Coronary artery (tissue), 2 donors: ENCODE measurements around the gene MED12L.

Source experiments
- DNase-seq: peaks from one replicate; pipeline ENCODE4 v3.0.0-alpha.2; 2017; ENCODE audit warnings: low spot score
- H3K27ac ChIP-seq, 2 donors: fragments of 200-600 bp; sonication (generic); one replicate each; pipeline ENCODE4 v1.5.1; 2016 to 2019
- H3K4me3 ChIP-seq: fragments of 200-600 bp; sonication (generic); 2 replicates; pipeline ENCODE4 v1.5.1; 2016; ENCODE audit warnings: mild to moderate bottlenecking, moderate library complexity
- TF ChIP-seq, protein P1 (sequence below): fragments of 200-600 bp; sonication (generic); IDR thresholded peaks from one replicate; pipeline ENCODE4 v1.5.1; 2019; ENCODE audit warnings: antibody characterized with exemption

MED12L gene

DNA sequence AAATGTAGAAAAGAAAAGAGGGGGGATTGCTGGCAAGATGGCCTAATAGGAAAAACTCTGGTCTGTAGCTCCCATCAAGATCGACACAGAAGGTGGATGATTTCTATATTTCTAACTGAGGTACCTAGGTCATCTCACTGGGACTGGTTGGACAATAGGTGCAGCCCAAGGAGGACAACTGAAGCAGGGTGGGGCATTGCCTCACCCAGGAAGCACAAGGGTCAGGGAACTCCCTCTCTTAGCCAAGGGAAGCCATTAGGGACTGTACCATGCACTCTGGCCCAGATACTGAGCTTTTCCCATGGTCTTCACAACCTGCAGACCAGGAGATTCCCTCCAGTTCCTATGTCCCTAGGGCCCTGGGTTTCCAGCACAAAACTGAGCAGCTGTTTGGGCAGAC, 398.0 kb downstream of the MED12L start:
- Histone ChIP-seq H3K27ac (no peak overlapping the region), H3K4me3 (no peak overlapping the region)
- TF ChIP-seq, protein P1, sequence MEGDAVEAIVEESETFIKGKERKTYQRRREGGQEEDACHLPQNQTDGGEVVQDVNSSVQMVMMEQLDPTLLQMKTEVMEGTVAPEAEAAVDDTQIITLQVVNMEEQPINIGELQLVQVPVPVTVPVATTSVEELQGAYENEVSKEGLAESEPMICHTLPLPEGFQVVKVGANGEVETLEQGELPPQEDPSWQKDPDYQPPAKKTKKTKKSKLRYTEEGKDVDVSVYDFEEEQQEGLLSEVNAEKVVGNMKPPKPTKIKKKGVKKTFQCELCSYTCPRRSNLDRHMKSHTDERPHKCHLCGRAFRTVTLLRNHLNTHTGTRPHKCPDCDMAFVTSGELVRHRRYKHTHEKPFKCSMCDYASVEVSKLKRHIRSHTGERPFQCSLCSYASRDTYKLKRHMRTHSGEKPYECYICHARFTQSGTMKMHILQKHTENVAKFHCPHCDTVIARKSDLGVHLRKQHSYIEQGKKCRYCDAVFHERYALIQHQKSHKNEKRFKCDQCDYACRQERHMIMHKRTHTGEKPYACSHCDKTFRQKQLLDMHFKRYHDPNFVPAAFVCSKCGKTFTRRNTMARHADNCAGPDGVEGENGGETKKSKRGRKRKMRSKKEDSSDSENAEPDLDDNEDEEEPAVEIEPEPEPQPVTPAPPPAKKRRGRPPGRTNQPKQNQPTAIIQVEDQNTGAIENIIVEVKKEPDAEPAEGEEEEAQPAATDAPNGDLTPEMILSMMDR = no peak
- DNase-seq = no peak

DNA sequence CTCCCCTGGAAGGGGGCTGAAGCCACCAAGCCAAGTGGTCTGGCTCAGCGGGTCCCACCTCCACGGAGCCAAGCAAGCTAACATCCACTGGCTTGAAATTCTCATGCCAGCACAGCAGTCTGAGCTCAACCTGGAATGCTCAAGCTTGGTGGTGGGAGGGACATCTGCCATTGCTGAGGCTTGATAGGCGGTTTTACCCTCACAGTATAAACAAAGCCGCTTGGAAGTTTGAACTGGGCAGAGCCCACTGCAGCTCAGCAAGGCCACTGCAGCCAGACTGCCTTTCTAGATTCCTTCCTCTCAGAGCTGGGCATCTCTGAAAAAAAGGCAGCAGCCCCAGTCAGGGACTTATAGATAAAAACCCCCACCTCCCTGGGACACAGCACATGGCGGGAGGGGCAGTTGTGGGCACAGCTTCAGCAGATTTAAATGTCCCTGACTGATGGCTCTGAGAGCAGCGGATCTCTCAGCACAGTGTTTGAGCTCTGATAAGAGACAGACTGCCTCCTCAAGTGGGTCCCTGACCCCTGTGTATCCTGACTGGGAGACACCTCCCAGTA, 398.6 kb downstream of the MED12L start:
- no peak for DNase-seq
- TF ChIP-seq, protein P1 = no peak
- no peak overlapping the region for H3K27ac ChIP-seq
- no peak overlapping the region for H3K4me3 ChIP-seq
